ENCODE measurements around the gene BROX. TPM values are rescaled to one million over a fixed set of nuclear protein-coding genes. Genes with fewer than 3 reads are reported as not detected.
A peak's percentile ranks its signal among the peaks of the same experiment; 100 is the strongest.
"Not testable (repeated sequence)": the region's sequence is repeated elsewhere in the genome, so short reads cannot be mapped to it uniquely, and the experiment has no call there.

Gene BROX
- 10 to 100 TPM; 65.9 to 71.4 TPM for total RNA-seq
- long read RNA-seq, full-length matches to known transcripts: 3 of 16 reads
- long read RNA-seq, partial matches to known transcripts: 0 of 16 reads
- long read RNA-seq, other reads (novel, unspliced or antisense): 13 of 16 reads

GRCh38 chr1:222712253-222713090 is at the start of gene BROX, which contains the start of gene AIDA:
TSS of gene BROX (plus strand) at chr1:222712564. CDS start at chr1:222715700, 3,136 bp downstream.
TSS of gene AIDA (minus strand) at chr1:222712491. CDS start at chr1:222712317, 174 bp downstream.
- intact Hi-C loops (cut with DNase I, micrococcal nuclease): loop anchor here in 1 of 2 donors (5.0 kb wide), 1 partner anchor 70 kb away; no protein-coding TSS in a partner anchor
- peak; percentile 93 to 98 for DNase-seq
- ATAC-seq: peak; percentile 88

- ATAC-seq (no peak), DNase-seq (no peak)
- intact Hi-C loops (cut with DNase I, micrococcal nuclease): no loop called here
Observed at GRCh38 chr1:222663431-222663934, 48.9 kb upstream of the BROX start.

- intact Hi-C loops (cut with DNase I, micrococcal nuclease): no loop called here
- no peak for ATAC-seq
- no peak for DNase-seq
Observed at GRCh38 chr1:222665964-222666363, 46.4 kb upstream of the BROX start.

- DNase-seq; ATAC-seq; intact Hi-C loops (cut with DNase I, micrococcal nuclease): not testable (repeated sequence)
Observed at GRCh38 chr1:222668184-222668583, 44.2 kb upstream of the BROX start.

GRCh38 chr1:222669107-222669506 is 43.3 kb upstream of the BROX start:
- DNase-seq; intact Hi-C loops (cut with DNase I, micrococcal nuclease); ATAC-seq: not testable (repeated sequence)

GRCh38 chr1:222670110-222670509 is 42.3 kb upstream of the BROX start:
- DNase-seq (no peak), ATAC-seq (no peak)
- intact Hi-C loops (cut with DNase I, micrococcal nuclease): no loop called here

- no peak for DNase-seq
- no peak for ATAC-seq
- intact Hi-C loops (cut with DNase I, micrococcal nuclease): no loop called here
Observed at GRCh38 chr1:222680080-222680479, 32.3 kb upstream of the BROX start.

GRCh38 chr1:222691016-222691415 is 21.3 kb upstream of the BROX start:
- DNase-seq (no peak), ATAC-seq (no peak)
- intact Hi-C loops (cut with DNase I, micrococcal nuclease): no loop called here

- intact Hi-C loops (cut with DNase I, micrococcal nuclease): no loop called here
- DNase-seq (no peak), ATAC-seq (no peak)
Observed at GRCh38 chr1:222694927-222695326, 17.4 kb upstream of the BROX start.

- intact Hi-C loops (cut with DNase I, micrococcal nuclease): no loop called here
- no peak for DNase-seq
- no peak for ATAC-seq
Observed at GRCh38 chr1:222696741-222697140, 15.6 kb upstream of the BROX start.

- no peak for DNase-seq
- intact Hi-C loops (cut with DNase I, micrococcal nuclease): no loop called here
- no peak for ATAC-seq
Observed at GRCh38 chr1:222697203-222697602, 15.2 kb upstream of the BROX start.

- no peak for DNase-seq
- intact Hi-C loops (cut with DNase I, micrococcal nuclease): no loop called here
Observed at GRCh38 chr1:222697826-222698225, 14.5 kb upstream of the BROX start.

GRCh38 chr1:222702210-222702609 is 10.2 kb upstream of the BROX start:
- intact Hi-C loops (cut with DNase I, micrococcal nuclease): no loop called here
- DNase-seq: no peak
- ATAC-seq: no peak

More at GRCh38 chr1:222697826-222698225, 14.5 kb upstream of the BROX start:
- no peak for ATAC-seq

GRCh38 chr1:222704260-222704659 is 8.1 kb upstream of the BROX start:
- ATAC-seq: no peak
- intact Hi-C loops (cut with DNase I, micrococcal nuclease): no loop called here
- DNase-seq: no peak

- ATAC-seq (no peak), DNase-seq (no peak)
- intact Hi-C loops (cut with DNase I, micrococcal nuclease): loop anchor here in 1 of 2 donors (5.0 kb wide), 1 partner anchor 50 kb away; no protein-coding TSS in a partner anchor
Observed at GRCh38 chr1:222706815-222707214, 5.5 kb upstream of the BROX start.

GRCh38 chr1:222709700-222710153 is 2.6 kb upstream of the BROX start:
- intact Hi-C loops (cut with DNase I, micrococcal nuclease): loop anchor here in 1 of 2 donors (5.0 kb wide), 2 partner anchors 52 to 67 kb away; no protein-coding TSS in a partner anchor
- no peak for DNase-seq
- ATAC-seq: no peak

GRCh38 chr1:222711319-222712252 is 778 bp upstream of the BROX start:
- intact Hi-C loops (cut with DNase I, micrococcal nuclease): loop anchor here in 1 of 2 donors (5.0 kb wide), 1 partner anchor 69 kb away; no protein-coding TSS in a partner anchor

More at GRCh38 chr1:222711319-222712252, 778 bp upstream of the BROX start:
- peak; percentile 50 for ATAC-seq
- DNase-seq: peak; percentile 60 to 62

All from left colon (tissue), 2 donors.